Endothelial cell of umbilical vein (primary cell): ENCODE data around the gene ELMO2. TPM values are rescaled to one million over a fixed set of nuclear protein-coding genes. Genes with fewer than 3 reads are reported as not detected.

Experiments
- BruUV-seq: library from RNA; stranded (reverse); fragments of 400-500 nt; replicated peaks from 2 replicates; lab custom pipeline; 2021; lab: Mats Ljungman, UMichigan
- CTCF ChIA-PET: fragments of 300-600, 350-600 bp; sonication (Branson Sonifier 250); formaldehyde crosslinking; loops from one replicate; lab custom pipeline; 2021; ENCODE audit warnings: antibody characterized with exemption, inconsistent platforms; lab: Charles Lee
- POLR2A ChIA-PET: fragments of 300-600, 350-600 bp; sonication (Branson Sonifier 250); formaldehyde crosslinking; loops from one replicate; lab custom pipeline; 2021; ENCODE audit warnings: antibody characterized with exemption, inconsistent platforms; lab: Charles Lee
- DNase-seq: peaks from one replicate; pipeline ENCODE4 v3.0.0-alpha.2; 2011; ENCODE audit warnings: low read depth, low spot score
- FAIRE-seq: peaks from 2 replicates; lab custom pipeline; 2011; peaks lifted over from hg19 to GRCh38; lab: Jason Lieb, UNC
- H2AFZ ChIP-seq: 2 replicates; pipeline ENCODE4 v1.6.0; 2012; ENCODE audit warnings: low read depth, low read length, control low read depth, inconsistent platforms
- H3K27ac ChIP-seq: 2 replicates; pipeline ENCODE4 v1.5.1; 2011; ENCODE audit warnings: low read depth, mild to moderate bottlenecking, control low read depth, low read length, moderate library complexity; ENCODE audit not compliant: insufficient read depth
- H3K27me3 ChIP-seq, 2 experiments: 2 replicates each; pipeline versions ENCODE4 v1.6.0 to v1.6.1; 2011; ENCODE audit warnings: low read length in 2 of 2, mixed read lengths in 1 of 2; ENCODE audit not compliant: control insufficient read depth in 2 of 2, insufficient read depth in 2 of 2
- H3K36me3 ChIP-seq, 2 experiments: 2 replicates in 1 of 2; 3 replicates in 1 of 2; pipeline ENCODE4 v1.5.1; 2011; ENCODE audit warnings: low read length in 2 of 2, mild to moderate bottlenecking in 1 of 2, moderate library complexity in 1 of 2; ENCODE audit not compliant: control insufficient read depth in 2 of 2, insufficient read depth in 2 of 2; ENCODE audit errors: extremely low read depth in 1 of 2
- H3K4me1 ChIP-seq: 3 replicates; pipeline ENCODE4 v1.5.1; 2011; ENCODE audit warnings: mild to moderate bottlenecking, low read length; ENCODE audit not compliant: control insufficient read depth, insufficient read depth; ENCODE audit errors: extremely low read depth
- H3K4me2 ChIP-seq: 2 replicates; pipeline ENCODE4 v1.6.1; 2011; ENCODE audit warnings: low read length, control low read depth, mixed read lengths; ENCODE audit not compliant: insufficient read depth
- H3K4me3 ChIP-seq, 3 experiments: fragments of 200-600 bp in 1 of 3; sonication (generic), shearing (Covaris generic) in 1 of 3; replicated peaks in 1 of 3; 2 replicates each; pipeline ENCODE4 v1.5.1; 2011 to 2016; ENCODE audit warnings: control low read depth in 3 of 3, low read length in 3 of 3, mild to moderate bottlenecking in 2 of 3, inconsistent platforms in 1 of 3, low read depth in 1 of 3, moderate library complexity in 1 of 3; ENCODE audit not compliant: insufficient read depth in 1 of 3
- H3K79me2 ChIP-seq: 2 replicates; pipeline ENCODE4 v1.6.0; 2012; ENCODE audit warnings: low read length, inconsistent platforms; ENCODE audit not compliant: control insufficient read depth, insufficient read depth
- H3K9ac ChIP-seq: replicated peaks from 2 replicates; pipeline ENCODE3; 2011; ENCODE audit warnings: low read length, control low read depth; ENCODE audit not compliant: insufficient read depth; ENCODE audit errors: extremely low read depth
- H3K9me1 ChIP-seq: replicated peaks from 3 replicates; pipeline ENCODE4 v1.6.0; 2011; ENCODE audit warnings: mild to moderate bottlenecking, low read length; ENCODE audit not compliant: control insufficient read depth, insufficient read depth; ENCODE audit errors: extremely low read depth
- H3K9me3 ChIP-seq: replicated peaks from 2 replicates; pipeline ENCODE4 v1.5.1; 2012; ENCODE audit warnings: low read length, inconsistent platforms; ENCODE audit not compliant: control insufficient read depth, insufficient read depth
- H4K20me1 ChIP-seq: replicated peaks from 2 replicates; pipeline ENCODE3; 2011; ENCODE audit warnings: mild to moderate bottlenecking, low read length; ENCODE audit not compliant: control insufficient read depth, insufficient read depth; ENCODE audit errors: extremely low read depth
- CTCF ChIP-seq, 2 donors: IDR thresholded peaks; 1 replicate in 1 of 2; 2 replicates in 1 of 2; pipeline ENCODE4 v1.5.1; 2011; ENCODE audit warnings: low read length in 2 of 2, mild to moderate bottlenecking in 2 of 2, moderate library complexity in 2 of 2, control low read depth in 1 of 2, inconsistent platforms in 1 of 2, low read depth in 1 of 2; ENCODE audit not compliant: insufficient read depth in 1 of 2; ENCODE audit errors: extremely low read depth in 1 of 2
- EZH2 ChIP-seq: IDR thresholded peaks from 2 replicates; pipeline ENCODE4 v1.6.1; 2012; ENCODE audit warnings: borderline replicate concordance, low read depth, mild to moderate bottlenecking, moderate library complexity, low read length, inconsistent platforms; ENCODE audit not compliant: severe bottlenecking
- FOS ChIP-seq: IDR thresholded peaks from 2 replicates; pipeline ENCODE4 v1.6.1; 2011; ENCODE audit warnings: mild to moderate bottlenecking, low read length, moderate library complexity, borderline replicate concordance; ENCODE audit not compliant: insufficient read depth
- GATA2 ChIP-seq: IDR thresholded peaks from 2 replicates; pipeline ENCODE4 v1.7.0; 2011; ENCODE audit warnings: low read depth, mild to moderate bottlenecking, moderate library complexity, mixed read lengths, low read length; ENCODE audit not compliant: insufficient read length, insufficient read depth
- JUN ChIP-seq: IDR thresholded peaks from 2 replicates; pipeline ENCODE4 v1.6.1; 2011; ENCODE audit warnings: borderline replicate concordance, low read depth; ENCODE audit not compliant: insufficient read length, insufficient read depth
- MAX ChIP-seq: IDR thresholded peaks from 2 replicates; pipeline ENCODE4 v1.6.1; 2011; ENCODE audit not compliant: insufficient read depth, insufficient read length
- MYC ChIP-seq: IDR thresholded peaks from one replicate; pipeline ENCODE4 v1.6.1; 2011; ENCODE audit warnings: mild to moderate bottlenecking, low read depth, low read length
- POLR2A ChIP-seq: IDR thresholded peaks from 2 replicates; pipeline ENCODE4 v1.6.1; 2012; ENCODE audit warnings: low read depth, mild to moderate bottlenecking, control low read depth, low read length
- POLR2AphosphoS5 ChIP-seq: IDR thresholded peaks from 2 replicates; pipeline ENCODE4 v1.6.1; 2012; ENCODE audit warnings: low read depth, mild to moderate bottlenecking, control low read depth, low read length, moderate library complexity; ENCODE audit not compliant: insufficient read depth
- dilution Hi-C: fragments of 300-500 bp; cut with MboI; formaldehyde crosslinking; loops from one replicate; pipeline ENCODE4 v1.15.0; 2019; ENCODE audit warnings: low sequenced_read_pairs; ENCODE audit not compliant: extremely low pct_ligation_motif_present
- intact Hi-C: fragments of 100-400 bp; cut with micrococcal nuclease; formaldehyde crosslinking; loops from one replicate; pipeline ENCODE4 v1.10.0; 2022
- polyA plus RNA-seq, 4 experiments: library from polyadenylated mRNA; depleted of rRNA in 3 of 4; stranded (reverse) in 3 of 4; unstranded in 1 of 4; fragments of >200 nt; gene quantifications; 2 replicates each; pipeline versions ENCODE4 v1.2.1 to v1.2.3, GENCODE V29; 2011 to 2012; ENCODE audit warnings: missing spikeins in 1 of 4
- total RNA-seq: library from RNA; stranded (reverse); gene quantifications from 2 replicates; pipeline ENCODE4 v1.2.3, GENCODE V29; 2021

Gene ELMO2
- total and polyA plus RNA-seq, 2 donors (not counting 3 experiments of a cell fraction or from before 2014, with no cell fraction given): 35.1 to 43.5 TPM

GRCh38 chr20:46368902-46369268 lies 37.5 kb downstream of the ELMO2 start:
- Histone ChIP-seq H2AFZ (no peak overlapping the region), H3K27me3 (no peaks in the 10 kb centered on the region), H3K9me1 (no peaks in the 10 kb centered on the region), H4K20me1 (no peaks in the 10 kb centered on the region), H3K4me1 (peaks cover 2% of the 10 kb centered on the region), H3K9me3 (no peaks in the 10 kb centered on the region), H3K79me2 (no peaks in the 10 kb centered on the region), H3K4me2 (no peak overlapping the region), H3K4me3 (no peak overlapping the region), H3K9ac (no peak overlapping the region), H3K36me3 (peaks cover 16 to 53% of the 10 kb centered on the region in 2 experiments), H3K27ac (no peak overlapping the region)
- DNase-seq (no peak), FAIRE-seq (no peak)
- ChIA-PET POLR2A (no interaction called here), CTCF (no interaction called here)
- TF ChIP-seq FOS (no peak), MYC (no peak), POLR2A (no peak), CTCF (IDR thresholded peaks at IDR 0.05; ENCODE audit: extremely low read depth in 1 of 2, insufficient read depth in 1 of 2, low read depth in 1 of 2, low read length in 2 of 2) (no peak), POLR2AphosphoS5 (no peak), MAX (no peak), JUN (no peak), EZH2 (no peak), GATA2 (no peak)
- BruUV-seq: no TSS peak
- dilution Hi-C loops: no loop called here
- intact Hi-C loops: loop anchor here (10.0 kb wide), 1 partner anchor 554 kb away; the partner anchor contains the start of gene UBE2C
